IPS DF 6.9 (cell line): ENCODE measurements around the gene ERAL1.

ENCODE experiments used
- DNase-seq: peaks from one replicate; pipeline ENCODE4 v3.0.0-alpha.2; 2013; ENCODE audit warnings: low read depth, low spot score
- H3K27ac ChIP-seq: one replicate; pipeline ENCODE4 v1.5.1; 2013; ENCODE audit warnings: low read length, control low read depth
- H3K27me3 ChIP-seq: 2 replicates; pipeline ENCODE4 v1.6.1; 2013; ENCODE audit warnings: mild to moderate bottlenecking, low read length; ENCODE audit not compliant: control insufficient read depth, insufficient read depth
- H3K36me3 ChIP-seq: 2 replicates; pipeline ENCODE4 v1.6.1; 2013; ENCODE audit warnings: low read length; ENCODE audit not compliant: control insufficient read depth, insufficient read depth
- H3K4me1 ChIP-seq: 2 replicates; pipeline ENCODE4 v1.6.1; 2013; ENCODE audit warnings: low read length; ENCODE audit not compliant: control insufficient read depth, insufficient read depth
- H3K4me3 ChIP-seq: 2 replicates; pipeline ENCODE4 v1.5.1; 2013; ENCODE audit warnings: mild to moderate bottlenecking, low read length
- H3K9me3 ChIP-seq: 2 replicates; pipeline ENCODE4 v1.6.1; 2013; ENCODE audit warnings: low read length, inconsistent platforms; ENCODE audit not compliant: control insufficient read depth, insufficient read depth
- WGBS: extraction: QIAGEN DNeasy Blood & Tissue Kit; methylation state at CpG from one replicate; pipeline ENCODE4 v1.1.7; 2013; ENCODE audit warnings: mixed read lengths, missing lambda C conversion rate; ENCODE audit not compliant: insufficient read length, insufficient coverage; 5-methylcytosine and 5-hydroxymethylcytosine counted together

ERAL1 gene

DNA sequence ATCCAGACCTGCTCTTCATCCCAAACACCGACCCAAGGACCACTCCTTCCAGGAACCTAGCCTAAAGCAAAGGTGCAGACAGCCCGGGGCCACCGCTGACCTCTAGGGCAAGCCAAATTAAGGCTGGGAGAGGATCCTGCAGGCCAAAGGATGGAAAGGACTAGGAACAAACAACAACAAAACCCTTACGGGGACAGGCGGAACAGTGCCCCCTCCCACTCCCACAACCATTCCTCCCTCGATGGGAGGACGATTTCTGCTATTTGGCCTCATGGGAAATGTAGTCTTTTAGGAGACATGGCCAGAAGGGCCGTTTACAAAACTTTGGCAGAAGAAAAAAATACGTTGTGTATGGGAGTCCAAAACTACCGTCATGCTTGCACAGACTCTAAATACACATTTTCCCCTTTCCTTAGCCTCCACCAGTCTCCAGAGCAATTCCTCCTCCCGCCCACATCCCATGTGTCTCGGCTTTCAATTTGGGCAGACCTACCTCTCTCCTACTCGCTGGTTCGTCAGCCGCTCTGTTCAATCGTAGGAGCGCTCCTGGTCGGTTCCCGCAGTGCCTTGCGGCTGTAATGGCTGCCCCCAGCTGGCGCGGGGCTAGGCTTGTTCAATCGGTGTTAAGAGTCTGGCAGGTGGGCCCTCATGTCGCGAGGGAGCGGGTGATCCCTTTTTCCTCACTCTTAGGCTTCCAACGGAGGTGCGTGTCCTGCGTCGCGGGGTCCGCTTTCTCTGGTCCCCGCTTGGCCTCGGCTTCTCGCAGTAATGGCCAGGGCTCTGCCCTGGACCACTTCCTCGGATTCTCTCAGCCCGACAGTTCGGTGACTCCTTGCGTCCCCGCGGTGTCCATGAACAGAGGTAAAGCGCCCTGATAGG is at the start of gene ERAL1:
Gene ERAL1 (plus strand): TSS at position 560 of the 879 bp plus-strand sequence. CDS start 19 bp downstream, at position 579.
- Histone ChIP-seq H3K27ac (no peak within 1 kb of the TSS), H3K9me3 (no peaks in the 10 kb centered on the region), H3K36me3 (peaks cover 17% of the 10 kb centered on the region; the same call in 1 of the 2 replicates), H3K27me3 (no peaks in the 10 kb centered on the region), H3K4me3 (peak within 1 kb of the TSS; percentile 91), H3K4me1 (no peaks in the 10 kb centered on the region)
- DNase-seq: peak; percentile 79
- no CpG with 5 or more reads among the region's 42 CpGs for WGBS

GRCh38 chr17:28807925-28808634 is 46.7 kb upstream of the ERAL1 start:
- Histone ChIP-seq H3K9me3 (no peaks in the 10 kb centered on the region), H3K27ac (peak overlapping the region; percentile 49), H3K27me3 (no peaks in the 10 kb centered on the region), H3K4me1 (0 out of 2 replicates have a peak, but pooled peaks cover 2% of the 10 kb centered on the region), H3K4me3 (no peak overlapping the region), H3K36me3 (peaks cover 3% of the 10 kb centered on the region; the same call in 1 of the 2 replicates)
- no peak for DNase-seq
- WGBS: no CpG with 5 or more reads among the region's 2 CpGs

- H3K9me3 ChIP-seq: no peaks in the 10 kb centered on the region
- no peak overlapping the region for H3K4me3 ChIP-seq
- DNase-seq: no peak
- 0 out of 2 replicates have a peak, but pooled peaks cover 2% of the 10 kb centered on the region for H3K4me1 ChIP-seq
- no peaks in the 10 kb centered on the region; the same call in 1 of the 2 replicates for H3K36me3 ChIP-seq
- WGBS: no CpG with 5 or more reads among the region's 1 CpG
- no peak overlapping the region for H3K27ac ChIP-seq
- H3K27me3 ChIP-seq: no peaks in the 10 kb centered on the region
Observed at GRCh38 chr17:28810437-28810836, 44.4 kb upstream of the ERAL1 start.

GRCh38 chr17:28811651-28812090 is 43.1 kb upstream of the ERAL1 start:
- Histone ChIP-seq H3K4me1 (0 out of 2 replicates have a peak, but pooled peaks cover 2% of the 10 kb centered on the region), H3K27me3 (no peaks in the 10 kb centered on the region), H3K36me3 (no peaks in the 10 kb centered on the region), H3K27ac (no peak overlapping the region), H3K9me3 (no peaks in the 10 kb centered on the region), H3K4me3 (peak overlapping the region; percentile 77; the same call in 1 of the 2 replicates)
- WGBS: no CpG with 5 or more reads among the region's 6 CpGs
- no peak for DNase-seq

GRCh38 chr17:28812091-28812747 is 42.6 kb upstream of the ERAL1 start:
- Histone ChIP-seq H3K27me3 (no peaks in the 10 kb centered on the region), H3K36me3 (no peaks in the 10 kb centered on the region), H3K4me1 (0 out of 2 replicates have a peak, but pooled peaks cover 2% of the 10 kb centered on the region), H3K4me3 (peak overlapping the region; percentile 77; the same call in 1 of the 2 replicates), H3K27ac (no peak overlapping the region), H3K9me3 (no peaks in the 10 kb centered on the region)
- peak; percentile 92 for DNase-seq
- no CpG with 5 or more reads among the region's 47 CpGs for WGBS

- H3K4me1 ChIP-seq: 0 out of 2 replicates have a peak, but pooled peaks cover 2% of the 10 kb centered on the region
- WGBS: no CpG with 5 or more reads among the region's 10 CpGs
- H3K36me3 ChIP-seq: no peaks in the 10 kb centered on the region
- no peaks in the 10 kb centered on the region for H3K27me3 ChIP-seq
- DNase-seq: no peak
- peak overlapping the region; percentile 49; the same call in 1 of the 2 replicates for H3K4me3 ChIP-seq
- H3K27ac ChIP-seq: no peak overlapping the region
- no peaks in the 10 kb centered on the region for H3K9me3 ChIP-seq
Observed at GRCh38 chr17:28812748-28813377, 42.0 kb upstream of the ERAL1 start.

- WGBS: 100% methylated on average over 2 of the region's 4 CpGs
- H3K4me1 ChIP-seq: no peaks in the 10 kb centered on the region
Observed at GRCh38 chr17:28816540-28816939, 38.3 kb upstream of the ERAL1 start.

DNA sequence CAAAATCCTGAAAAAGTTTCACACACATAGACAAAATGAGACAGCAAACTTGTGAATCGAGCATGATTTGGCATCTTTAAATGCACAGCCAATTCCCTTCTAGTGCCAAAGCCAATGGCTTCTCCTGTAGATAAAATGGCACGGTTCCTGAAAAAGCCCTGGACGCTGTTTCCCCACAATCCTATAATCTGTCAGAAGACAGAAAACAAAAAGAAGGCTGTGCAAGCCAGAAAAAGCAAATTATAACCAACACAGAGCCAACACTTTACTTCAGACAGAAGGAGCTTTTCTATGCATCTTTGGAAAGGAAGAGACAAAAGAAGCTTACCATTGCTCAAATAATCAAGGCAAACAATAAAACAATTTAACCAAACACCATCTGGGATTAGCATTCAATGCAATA is 36.0 kb upstream of the ERAL1 start:
- Histone ChIP-seq H3K27ac (no peak overlapping the region), H3K9me3 (no peaks in the 10 kb centered on the region), H3K36me3 (no peaks in the 10 kb centered on the region), H3K27me3 (no peaks in the 10 kb centered on the region), H3K4me1 (no peaks in the 10 kb centered on the region), H3K4me3 (no peak overlapping the region)
- no peak for DNase-seq
- WGBS: no CpG with 5 or more reads among the region's 3 CpGs

More at GRCh38 chr17:28816540-28816939, 38.3 kb upstream of the ERAL1 start:
- Histone ChIP-seq H3K36me3 (no peaks in the 10 kb centered on the region), H3K9me3 (no peaks in the 10 kb centered on the region), H3K27me3 (no peaks in the 10 kb centered on the region), H3K27ac (no peak overlapping the region), H3K4me3 (no peak overlapping the region)
- no peak for DNase-seq

DNA sequence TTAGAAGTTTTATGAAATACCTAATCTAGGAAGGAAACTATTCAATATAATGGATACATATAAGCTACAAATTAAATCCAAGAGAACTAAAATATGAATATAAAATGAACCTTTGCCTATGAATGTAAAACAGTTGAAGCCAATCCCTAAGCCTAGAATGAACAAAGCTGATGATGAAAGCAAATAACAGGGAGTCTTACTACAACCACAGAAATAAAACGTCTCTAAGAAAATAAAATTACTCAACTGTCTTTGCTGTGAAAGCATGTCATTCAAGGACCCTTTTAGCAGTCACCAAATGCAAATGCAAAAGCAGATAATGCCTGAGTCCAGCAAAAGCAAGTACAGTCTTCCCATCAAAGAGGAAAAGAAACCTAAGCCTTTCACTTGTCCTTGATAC is 35.2 kb upstream of the ERAL1 start:
- Histone ChIP-seq H3K27ac (no peak overlapping the region), H3K9me3 (no peaks in the 10 kb centered on the region), H3K4me3 (no peak overlapping the region), H3K36me3 (no peaks in the 10 kb centered on the region), H3K4me1 (no peaks in the 10 kb centered on the region), H3K27me3 (no peaks in the 10 kb centered on the region)
- WGBS: no CpG with 5 or more reads among the region's 1 CpG
- DNase-seq: no peak
